Activated CD4-positive, alpha-beta memory T cell treated with anti-CD3 and anti-CD28 coated beads for 36 hours (primary cell): ENCODE results near the gene LRRFIP1. TPM values are rescaled to one million over a fixed set of nuclear protein-coding genes. Genes with fewer than 3 reads are reported as not detected.

Experiments used
- CTCF ChIA-PET: fragments of 350-600 bp; sonication (Branson Sonifier 250); formaldehyde crosslinking; loops from one replicate; lab custom pipeline; 2021; ENCODE audit warnings: antibody characterized with exemption, inconsistent platforms; lab: Charles Lee
- POLR2A ChIA-PET: fragments of 350-600 bp; sonication (Branson Sonifier 250); formaldehyde crosslinking; loops from one replicate; lab custom pipeline; 2021; ENCODE audit warnings: antibody characterized with exemption; lab: Charles Lee
- DNase-seq: peaks from one replicate; pipeline ENCODE4 v3.0.0-alpha.2; 2020
- H3K27ac Mint-ChIP-seq: one replicate; pipeline ENCODE4 v1.8.0; 2021; ENCODE audit warnings: mixed read lengths
- H3K27me3 Mint-ChIP-seq: one replicate; pipeline ENCODE4 v1.8.0; 2021; ENCODE audit warnings: mixed read lengths
- H3K36me3 Mint-ChIP-seq: one replicate; pipeline ENCODE4 v1.8.0; 2021; ENCODE audit warnings: mixed read lengths
- H3K4me1 Mint-ChIP-seq: one replicate; pipeline ENCODE4 v1.8.0; 2021; ENCODE audit warnings: low read depth, mixed read lengths
- H3K4me3 Mint-ChIP-seq: one replicate; pipeline ENCODE4 v1.8.0; 2021; ENCODE audit warnings: mild to moderate bottlenecking, mixed read lengths
- H3K9me3 Mint-ChIP-seq: one replicate; pipeline ENCODE4 v1.8.0; 2021; ENCODE audit warnings: mixed read lengths
- intact Hi-C: fragments of 100-400 bp; cut with micrococcal nuclease; formaldehyde crosslinking; loops from one replicate; pipeline ENCODE4 v1.15.1; 2023
- total RNA-seq, 2 experiments: library from RNA; stranded (reverse); gene quantifications; one replicate each; pipeline ENCODE4 v1.2.3, GENCODE V29; 2021

The LRRFIP1 gene
- total RNA-seq, 2 experiments from 2014 or later = 238 to 240 TPM

- CTCF ChIA-PET = interaction anchor here (0.9 to 4.0 kb wide), 5 partner anchors 15 to 148 kb away, joined by 3 to 25 read pairs (median 15); no protein-coding TSS in a partner anchor
- Mint-ChIP-seq H3K4me3 (no peak overlapping the region), H3K27me3 (no peaks in the 10 kb centered on the region), H3K9me3 (no peaks in the 10 kb centered on the region), H3K27ac (peak overlapping the region; percentile 81), H3K4me1 (peaks cover 76% of the 10 kb centered on the region), H3K36me3 (peaks cover 13% of the 10 kb centered on the region)
- intact Hi-C loops = loop anchor here (5.0 kb wide), 1 partner anchor 87 kb away; no protein-coding TSS in a partner anchor
- no peak for DNase-seq
- POLR2A ChIA-PET = interaction anchor here (1.3 to 6.8 kb wide), 3 partner anchors 21 to 37 kb away, joined by 3 to 32 read pairs (median 15); no protein-coding TSS in a partner anchor
Observed at GRCh38 chr2:237729681-237730475, 102.5 kb downstream of the LRRFIP1 start.

- Mint-ChIP-seq H3K27me3 (no peaks in the 10 kb centered on the region), H3K4me3 (peak overlapping the region; percentile 11), H3K4me1 (peaks cover 77% of the 10 kb centered on the region), H3K36me3 (peaks cover 22% of the 10 kb centered on the region), H3K9me3 (no peaks in the 10 kb centered on the region), H3K27ac (peak overlapping the region; percentile 81)
- intact Hi-C loops = loop anchor here (1.0 to 5.0 kb wide), 5 partner anchors 27 to 86 kb away; no protein-coding TSS in a partner anchor
- peak; percentile 81 for DNase-seq
- CTCF ChIA-PET = interaction anchor here (0.6 to 4.0 kb wide), 9 partner anchors 14 to 609 kb away, joined by 3 to 25 read pairs (median 5); no protein-coding TSS in a partner anchor
- POLR2A ChIA-PET = interaction anchor here (1.0 to 6.8 kb wide), 7 partner anchors 14 to 58 kb away, joined by 3 to 32 read pairs (median 12); no protein-coding TSS in a partner anchor
Observed at GRCh38 chr2:237731663-237732062, 104.3 kb downstream of the LRRFIP1 start.

- ChIA-PET POLR2A (interaction anchor here (0.7 to 6.8 kb wide), 10 partner anchors 13 to 58 kb away, joined by 3 to 32 read pairs (median 4); no protein-coding TSS in a partner anchor), CTCF (interaction anchor here (1.1 to 4.2 kb wide), 9 partner anchors 12 to 609 kb away, joined by 3 to 26 read pairs (median 9); no protein-coding TSS in a partner anchor)
- Mint-ChIP-seq H3K4me1 (peaks cover 74% of the 10 kb centered on the region), H3K4me3 (no peak overlapping the region), H3K27me3 (no peaks in the 10 kb centered on the region), H3K36me3 (peaks cover 22% of the 10 kb centered on the region), H3K27ac (peak overlapping the region; percentile 13), H3K9me3 (no peaks in the 10 kb centered on the region)
- no peak for DNase-seq
- intact Hi-C loops = loop anchor here (5.0 kb wide), 1 partner anchor 85 kb away; no protein-coding TSS in a partner anchor
Observed at GRCh38 chr2:237732070-237732469, 104.7 kb downstream of the LRRFIP1 start.

- H3K27ac Mint-ChIP-seq = peak overlapping the region; percentile 64
- no peak overlapping the region for H3K4me3 Mint-ChIP-seq
- H3K9me3 Mint-ChIP-seq = no peaks in the 10 kb centered on the region
- intact Hi-C loops = loop anchor here (5.0 kb wide), 1 partner anchor 84 kb away; no protein-coding TSS in a partner anchor
- peak; percentile 40 for DNase-seq
- ChIA-PET CTCF (interaction anchor here (0.5 to 4.2 kb wide), 7 partner anchors 9 to 1185 kb away, joined by 3 to 26 read pairs (median 3); no protein-coding TSS in a partner anchor), POLR2A (interaction anchor here (0.7 to 6.8 kb wide), 5 partner anchors 32 to 59 kb away, joined by 3 to 32 read pairs (median 3); no protein-coding TSS in a partner anchor)
- no peaks in the 10 kb centered on the region for H3K27me3 Mint-ChIP-seq
- peaks cover 68% of the 10 kb centered on the region for H3K4me1 Mint-ChIP-seq
- H3K36me3 Mint-ChIP-seq = peaks cover 24% of the 10 kb centered on the region
Observed at GRCh38 chr2:237732790-237733381, 105.5 kb downstream of the LRRFIP1 start.

GRCh38 chr2:237733677-237734300 is 106.4 kb downstream of the LRRFIP1 start:
- intact Hi-C loops = loop anchor here (5.0 kb wide), 1 partner anchor 84 kb away; no protein-coding TSS in a partner anchor
- H3K4me3 Mint-ChIP-seq = no peak overlapping the region
- ChIA-PET POLR2A (interaction anchor here (1.6 to 6.8 kb wide), 2 partner anchors 41 to 60 kb away, joined by 9 to 32 read pairs; no protein-coding TSS in a partner anchor), CTCF (interaction anchor here (1.1 to 4.2 kb wide), 5 partner anchors 10 to 221 kb away, joined by 3 to 26 read pairs (median 3); no protein-coding TSS in a partner anchor)
- H3K4me1 Mint-ChIP-seq = peaks cover 66% of the 10 kb centered on the region
- H3K27ac Mint-ChIP-seq = peak overlapping the region; percentile 64
- no peaks in the 10 kb centered on the region for H3K9me3 Mint-ChIP-seq
- DNase-seq = no peak
- H3K36me3 Mint-ChIP-seq = peaks cover 26% of the 10 kb centered on the region
- no peaks in the 10 kb centered on the region for H3K27me3 Mint-ChIP-seq

GRCh38 chr2:237734905-237735623 is 107.7 kb downstream of the LRRFIP1 start:
- peaks cover 62% of the 10 kb centered on the region for H3K4me1 Mint-ChIP-seq
- H3K27me3 Mint-ChIP-seq = no peaks in the 10 kb centered on the region
- peaks cover 25% of the 10 kb centered on the region for H3K36me3 Mint-ChIP-seq
- no peaks in the 10 kb centered on the region for H3K9me3 Mint-ChIP-seq
- DNase-seq = no peak
- H3K4me3 Mint-ChIP-seq = no peak overlapping the region
- peak overlapping the region; percentile 49 for H3K27ac Mint-ChIP-seq
- CTCF ChIA-PET = interaction anchor here (1.1 to 4.2 kb wide), 4 partner anchors 9 to 222 kb away, joined by 3 to 26 read pairs (median 4); no protein-coding TSS in a partner anchor
- POLR2A ChIA-PET = no interaction called here
- intact Hi-C loops = loop anchor here (5.0 kb wide), 1 partner anchor 82 kb away; no protein-coding TSS in a partner anchor

- CTCF ChIA-PET = interaction anchor here (0.8 to 4.2 kb wide), 3 partner anchors 8 to 223 kb away, joined by 3 to 26 read pairs (median 4); no protein-coding TSS in a partner anchor
- peaks cover 24% of the 10 kb centered on the region for H3K36me3 Mint-ChIP-seq
Observed at GRCh38 chr2:237735798-237736197, 108.4 kb downstream of the LRRFIP1 start.

GRCh38 chr2:237736783-237737182 is 109.4 kb downstream of the LRRFIP1 start:
- peaks cover 27% of the 10 kb centered on the region for H3K36me3 Mint-ChIP-seq
- H3K4me1 Mint-ChIP-seq = peaks cover 58% of the 10 kb centered on the region
- CTCF ChIA-PET = interaction anchor here (1.3 kb wide), 1 partner anchor 155 kb away, joined by 4 read pairs; no protein-coding TSS in a partner anchor

More at GRCh38 chr2:237735798-237736197, 108.4 kb downstream of the LRRFIP1 start:
- intact Hi-C loops = no loop called here
- no peak for DNase-seq
- Mint-ChIP-seq H3K27ac (peak overlapping the region; percentile 26), H3K4me1 (peaks cover 62% of the 10 kb centered on the region), H3K27me3 (no peaks in the 10 kb centered on the region), H3K4me3 (no peak overlapping the region), H3K9me3 (no peaks in the 10 kb centered on the region)
- POLR2A ChIA-PET = no interaction called here

GRCh38 chr2:237737196-237737865 is 109.9 kb downstream of the LRRFIP1 start:
- Mint-ChIP-seq H3K4me3 (no peak overlapping the region), H3K36me3 (peaks cover 27% of the 10 kb centered on the region), H3K27ac (peak overlapping the region; percentile 35), H3K9me3 (no peaks in the 10 kb centered on the region), H3K27me3 (no peaks in the 10 kb centered on the region), H3K4me1 (peaks cover 56% of the 10 kb centered on the region)
- CTCF ChIA-PET = no interaction called here
- intact Hi-C loops = no loop called here
- POLR2A ChIA-PET = no interaction called here
- DNase-seq = no peak

More at GRCh38 chr2:237736783-237737182, 109.4 kb downstream of the LRRFIP1 start:
- Mint-ChIP-seq H3K9me3 (no peaks in the 10 kb centered on the region), H3K4me3 (no peak overlapping the region), H3K27ac (peak overlapping the region; percentile 74), H3K27me3 (no peaks in the 10 kb centered on the region)
- POLR2A ChIA-PET = no interaction called here
- intact Hi-C loops = no loop called here
- DNase-seq = no peak

- ChIA-PET CTCF (no interaction called here), POLR2A (no interaction called here)
- Mint-ChIP-seq H3K4me3 (no peak overlapping the region), H3K36me3 (peaks cover 27% of the 10 kb centered on the region), H3K9me3 (no peaks in the 10 kb centered on the region), H3K27me3 (no peaks in the 10 kb centered on the region), H3K4me1 (peaks cover 56% of the 10 kb centered on the region), H3K27ac (peak overlapping the region; percentile 68)
- no peak for DNase-seq
- intact Hi-C loops = no loop called here
Observed at GRCh38 chr2:237738255-237738654, 110.9 kb downstream of the LRRFIP1 start.
